ENCODE results near the gene EXOG.
A peak's percentile ranks its signal among the peaks of the same experiment; 100 is the strongest.

EXOG gene

GRCh38 chr3:38479431-38480092, 16.6 kb upstream of the EXOG start:
- Mint-ChIP-seq H3K9me3 (no peaks in the 10 kb centered on the region), H3K4me3 (no peak overlapping the region), H3K27ac (no peak overlapping the region), H3K36me3 (ENCODE audit: low read depth) (peaks cover 2% of the 10 kb centered on the region), H3K27me3 (no peaks in the 10 kb centered on the region), H3K4me1 (no peaks in the 10 kb centered on the region)
- DNase-seq = peak; percentile 37
- no peak for ATAC-seq

GRCh38 chr3:38480093-38480445, 16.1 kb upstream of the EXOG start:
- DNase-seq (no peak), ATAC-seq (no peak)
- no peaks in the 10 kb centered on the region for H3K4me1 Mint-ChIP-seq
- no peaks in the 10 kb centered on the region for H3K27me3 Mint-ChIP-seq
- no peak overlapping the region for H3K27ac Mint-ChIP-seq
- H3K9me3 Mint-ChIP-seq = no peaks in the 10 kb centered on the region
- peaks cover 2% of the 10 kb centered on the region for H3K36me3 Mint-ChIP-seq (ENCODE audit: low read depth)
- no peak overlapping the region for H3K4me3 Mint-ChIP-seq

GRCh38 chr3:38480930-38481329, 15.2 kb upstream of the EXOG start:
- ATAC-seq = no peak
- peaks cover 2% of the 10 kb centered on the region for H3K36me3 Mint-ChIP-seq (ENCODE audit: low read depth)
- no peaks in the 10 kb centered on the region for H3K27me3 Mint-ChIP-seq

GRCh38 chr3:38482951-38483350, 13.2 kb upstream of the EXOG start:
- H3K27ac Mint-ChIP-seq = no peak overlapping the region
- ATAC-seq (no peak), DNase-seq (no peak)
- no peaks in the 10 kb centered on the region for H3K27me3 Mint-ChIP-seq
- H3K36me3 Mint-ChIP-seq (ENCODE audit: low read depth) = peaks cover 2% of the 10 kb centered on the region
- H3K4me3 Mint-ChIP-seq = no peak overlapping the region
- H3K9me3 Mint-ChIP-seq = no peaks in the 10 kb centered on the region
- no peaks in the 10 kb centered on the region for H3K4me1 Mint-ChIP-seq

More at GRCh38 chr3:38480930-38481329, 15.2 kb upstream of the EXOG start:
- DNase-seq = no peak
- Mint-ChIP-seq H3K4me3 (no peak overlapping the region), H3K27ac (no peak overlapping the region), H3K4me1 (no peaks in the 10 kb centered on the region), H3K9me3 (no peaks in the 10 kb centered on the region)

- Mint-ChIP-seq H3K36me3 (ENCODE audit: low read depth) (peaks cover 2% of the 10 kb centered on the region), H3K4me3 (no peak overlapping the region), H3K4me1 (no peaks in the 10 kb centered on the region), H3K27me3 (no peaks in the 10 kb centered on the region), H3K9me3 (no peaks in the 10 kb centered on the region), H3K27ac (no peak overlapping the region)
- DNase-seq (no peak), ATAC-seq (no peak)
Measured at GRCh38 chr3:38487323-38487722, 8.8 kb upstream of the EXOG start.

GRCh38 chr3:38488949-38489348, 7.2 kb upstream of the EXOG start:
- DNase-seq (no peak), ATAC-seq (no peak)
- H3K36me3 Mint-ChIP-seq (ENCODE audit: low read depth) = no peaks in the 10 kb centered on the region
- H3K27ac Mint-ChIP-seq = no peak overlapping the region
- H3K4me1 Mint-ChIP-seq = no peaks in the 10 kb centered on the region
- H3K27me3 Mint-ChIP-seq = no peaks in the 10 kb centered on the region
- H3K9me3 Mint-ChIP-seq = no peaks in the 10 kb centered on the region
- no peak overlapping the region for H3K4me3 Mint-ChIP-seq

GRCh38 chr3:38489766-38490165, 6.4 kb upstream of the EXOG start:
- H3K27ac Mint-ChIP-seq = no peak overlapping the region
- no peaks in the 10 kb centered on the region for H3K4me1 Mint-ChIP-seq
- no peaks in the 10 kb centered on the region for H3K27me3 Mint-ChIP-seq
- H3K9me3 Mint-ChIP-seq = no peaks in the 10 kb centered on the region
- H3K36me3 Mint-ChIP-seq (ENCODE audit: low read depth) = no peaks in the 10 kb centered on the region
- ATAC-seq (no peak), DNase-seq (no peak)
- no peak overlapping the region for H3K4me3 Mint-ChIP-seq

- DNase-seq (no peak), ATAC-seq (no peak)
- Mint-ChIP-seq H3K4me1 (no peaks in the 10 kb centered on the region), H3K9me3 (no peaks in the 10 kb centered on the region), H3K27ac (no peak overlapping the region), H3K27me3 (no peaks in the 10 kb centered on the region), H3K36me3 (ENCODE audit: low read depth) (no peaks in the 10 kb centered on the region), H3K4me3 (no peak overlapping the region)
Measured at GRCh38 chr3:38490281-38491030, 5.7 kb upstream of the EXOG start.

GRCh38 chr3:38491215-38491614, 4.9 kb upstream of the EXOG start:
- Mint-ChIP-seq H3K9me3 (no peaks in the 10 kb centered on the region), H3K4me1 (no peaks in the 10 kb centered on the region), H3K4me3 (no peak overlapping the region), H3K27me3 (peaks cover 1% of the 10 kb centered on the region), H3K36me3 (ENCODE audit: low read depth) (no peaks in the 10 kb centered on the region), H3K27ac (no peak overlapping the region)
- DNase-seq (no peak), ATAC-seq (no peak)

GRCh38 chr3:38493031-38493430, 3.1 kb upstream of the EXOG start:
- H3K4me3 Mint-ChIP-seq = no peak overlapping the region
- peaks cover 1% of the 10 kb centered on the region for H3K27me3 Mint-ChIP-seq
- H3K4me1 Mint-ChIP-seq = peaks cover 15% of the 10 kb centered on the region
- H3K36me3 Mint-ChIP-seq (ENCODE audit: low read depth) = peaks cover 3% of the 10 kb centered on the region
- no peaks in the 10 kb centered on the region for H3K9me3 Mint-ChIP-seq
- ATAC-seq (no peak), DNase-seq (no peak)
- no peak overlapping the region for H3K27ac Mint-ChIP-seq

GRCh38 chr3:38497031-38497430, 891 bp downstream of the EXOG start:
- H3K4me1 Mint-ChIP-seq = peaks cover 21% of the 10 kb centered on the region
- peak overlapping the region; percentile 97 for H3K4me3 Mint-ChIP-seq
- H3K36me3 Mint-ChIP-seq (ENCODE audit: low read depth) = peaks cover 26% of the 10 kb centered on the region
- DNase-seq = no peak
- H3K27me3 Mint-ChIP-seq = peaks cover 1% of the 10 kb centered on the region
- peak overlapping the region; percentile 93 for H3K27ac Mint-ChIP-seq
- ATAC-seq = no peak
- H3K9me3 Mint-ChIP-seq = no peaks in the 10 kb centered on the region

- Mint-ChIP-seq H3K9me3 (no peaks in the 10 kb centered on the region), H3K27me3 (peaks cover 1% of the 10 kb centered on the region), H3K4me1 (peaks cover 21% of the 10 kb centered on the region), H3K27ac (no peak overlapping the region), H3K4me3 (no peak overlapping the region), H3K36me3 (ENCODE audit: low read depth) (peaks cover 39% of the 10 kb centered on the region)
- DNase-seq = no peak
- no peak for ATAC-seq
Measured at GRCh38 chr3:38500688-38501417, 4.7 kb downstream of the EXOG start.

- no peak for DNase-seq
- Mint-ChIP-seq H3K27ac (no peak overlapping the region), H3K9me3 (no peaks in the 10 kb centered on the region), H3K4me1 (no peaks in the 10 kb centered on the region), H3K4me3 (no peak overlapping the region), H3K27me3 (no peaks in the 10 kb centered on the region), H3K36me3 (ENCODE audit: low read depth) (peaks cover 33% of the 10 kb centered on the region)
- no peak for ATAC-seq
Measured at GRCh38 chr3:38507120-38507519, 11.0 kb downstream of the EXOG start.

GRCh38 chr3:38509732-38510131, 13.6 kb downstream of the EXOG start:
- no peak overlapping the region for H3K4me3 Mint-ChIP-seq
- peaks cover 23% of the 10 kb centered on the region for H3K36me3 Mint-ChIP-seq (ENCODE audit: low read depth)
- H3K27ac Mint-ChIP-seq = no peak overlapping the region
- ATAC-seq = no peak
- no peaks in the 10 kb centered on the region for H3K9me3 Mint-ChIP-seq
- no peaks in the 10 kb centered on the region for H3K27me3 Mint-ChIP-seq
- no peak for DNase-seq
- H3K4me1 Mint-ChIP-seq = no peaks in the 10 kb centered on the region

- ATAC-seq = no peak
- H3K4me3 Mint-ChIP-seq = no peak overlapping the region
Measured at GRCh38 chr3:38510631-38511030, 14.5 kb downstream of the EXOG start.

More at GRCh38 chr3:38510631-38511030, 14.5 kb downstream of the EXOG start:
- Mint-ChIP-seq H3K4me1 (no peaks in the 10 kb centered on the region), H3K27me3 (no peaks in the 10 kb centered on the region), H3K27ac (no peak overlapping the region), H3K36me3 (ENCODE audit: low read depth) (peaks cover 25% of the 10 kb centered on the region), H3K9me3 (no peaks in the 10 kb centered on the region)
- no peak for DNase-seq

All from activated naive CD8-positive, alpha-beta T cell treated with anti-CD3 and anti-CD28 coated beads, Interleukin-2, amount 50 U/mL, for 24 hours (primary cell).